Activated CD4-positive, alpha-beta T cell treated with anti-CD3 and anti-CD28 coated beads, Interleukin-2, Interleukin-4, amounts not matched to agents 100 ng/mL and 50 ng/mL, durations not matched to agents 16 hours and 8 hours (primary cell): ENCODE data around the gene LIPK.
A peak's percentile ranks its signal among the peaks of the same experiment; 100 is the strongest.
"Not testable (repeated sequence)": the region's sequence is repeated elsewhere in the genome, so short reads cannot be mapped to it uniquely, and the experiment has no call there.

ENCODE experiments used
- DNase-seq: peaks from one replicate; pipeline ENCODE4 v3.0.0-alpha.2; 2020; ENCODE audit warnings: low spot score

The LIPK gene, protein sequence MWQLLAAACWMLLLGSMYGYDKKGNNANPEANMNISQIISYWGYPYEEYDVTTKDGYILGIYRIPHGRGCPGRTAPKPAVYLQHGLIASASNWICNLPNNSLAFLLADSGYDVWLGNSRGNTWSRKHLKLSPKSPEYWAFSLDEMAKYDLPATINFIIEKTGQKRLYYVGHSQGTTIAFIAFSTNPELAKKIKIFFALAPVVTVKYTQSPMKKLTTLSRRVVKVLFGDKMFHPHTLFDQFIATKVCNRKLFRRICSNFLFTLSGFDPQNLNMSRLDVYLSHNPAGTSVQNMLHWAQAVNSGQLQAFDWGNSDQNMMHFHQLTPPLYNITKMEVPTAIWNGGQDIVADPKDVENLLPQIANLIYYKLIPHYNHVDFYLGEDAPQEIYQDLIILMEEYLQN

DNA sequence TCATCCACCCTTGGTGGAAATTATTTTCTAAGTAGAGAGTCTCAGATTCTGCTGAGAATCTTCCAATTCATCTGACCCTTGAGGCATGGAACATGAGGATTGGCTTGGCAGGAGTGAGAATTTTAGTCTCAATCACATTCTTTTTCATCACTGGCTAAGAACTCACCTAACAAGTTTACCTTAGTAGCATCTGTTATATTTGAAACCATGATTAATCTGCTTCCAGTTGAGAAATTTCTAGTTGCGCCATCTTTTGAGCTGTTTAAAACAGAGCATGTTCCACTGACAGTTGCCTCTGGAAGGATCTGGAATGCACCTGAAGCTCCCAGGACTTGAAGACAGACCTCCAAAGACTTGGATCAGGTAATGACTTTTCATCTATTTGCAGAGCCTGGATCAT is at the start of gene LIPK:
Gene LIPK, plus strand, starts transcription at position 292 of the 400 bp plus-strand sequence. CDS start 18,295 bp downstream, outside the sequence.
- no peak for DNase-seq

DNA sequence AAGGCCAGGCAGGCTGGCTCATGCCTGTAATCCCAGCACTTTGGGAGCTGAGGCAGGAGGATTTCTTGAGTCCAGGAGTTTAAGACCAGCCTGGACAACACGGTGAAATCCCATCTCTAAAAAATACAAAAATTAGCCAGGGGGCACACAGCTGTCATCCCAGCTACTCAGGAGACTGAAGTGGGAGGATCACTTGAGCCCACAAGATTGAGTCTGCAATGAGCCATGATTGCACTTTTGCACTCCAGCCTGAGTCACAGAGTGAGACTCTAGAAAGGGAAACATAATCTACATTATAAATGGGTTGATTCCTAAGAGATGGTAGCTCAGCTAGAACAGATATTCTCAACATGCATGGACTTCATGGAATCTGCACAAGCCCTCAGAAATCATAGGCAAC is 48.1 kb upstream of the LIPK start:
- DNase-seq = no peak

DNA sequence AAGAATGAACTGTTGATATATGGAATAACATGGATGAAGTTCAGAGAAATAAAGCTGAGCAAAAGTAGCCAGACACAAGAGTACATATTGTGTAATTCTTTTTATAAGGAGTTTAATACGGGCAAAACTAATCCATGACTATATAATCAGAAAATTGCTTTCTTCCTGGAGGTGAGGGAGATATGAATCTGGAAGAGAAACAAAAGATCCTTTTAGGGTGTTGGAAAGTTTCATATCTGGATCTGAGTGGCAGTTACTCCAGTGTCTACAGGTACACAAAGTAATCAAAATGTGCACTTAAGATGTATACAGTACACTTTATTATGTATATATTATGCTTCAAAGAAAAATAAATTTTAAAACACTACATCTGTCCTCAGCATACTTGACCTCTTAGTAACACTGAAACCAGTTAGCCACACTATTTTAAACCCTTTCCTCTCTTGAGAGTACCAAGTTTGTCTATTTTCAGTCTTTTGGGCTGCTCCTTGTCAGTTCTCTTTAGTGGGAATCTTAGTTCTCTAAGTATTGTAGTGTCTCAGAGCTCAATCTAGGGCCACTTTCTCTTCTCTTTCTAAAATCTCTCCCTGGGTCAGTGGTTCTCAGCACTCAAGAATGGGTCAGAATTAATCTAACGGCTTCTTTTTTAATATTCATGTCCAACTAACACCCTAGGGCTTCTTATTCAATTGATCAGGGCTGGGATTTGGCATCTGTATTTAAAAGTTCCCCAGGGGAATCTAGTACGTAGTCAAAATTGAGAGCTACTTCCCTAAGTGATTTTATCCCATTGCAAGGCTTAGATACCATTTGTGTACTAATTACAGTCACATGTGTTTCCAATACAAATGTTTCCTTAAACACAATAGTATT is 46.1 kb upstream of the LIPK start:
- DNase-seq = no peak

DNA sequence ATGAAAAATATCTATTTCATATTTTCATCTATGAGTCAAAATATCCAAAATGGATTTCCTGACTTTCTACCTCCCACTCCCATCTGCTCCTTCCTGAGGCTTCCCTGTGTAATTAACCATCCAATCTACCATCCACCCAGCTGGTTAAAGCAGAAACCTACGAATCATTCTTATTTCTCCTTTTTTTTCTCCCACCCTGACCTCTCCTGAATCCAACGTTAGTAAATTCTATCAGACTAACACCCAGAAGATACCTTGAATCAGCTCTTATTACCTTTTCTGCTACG is 45.5 kb upstream of the LIPK start:
- no peak for DNase-seq

DNA sequence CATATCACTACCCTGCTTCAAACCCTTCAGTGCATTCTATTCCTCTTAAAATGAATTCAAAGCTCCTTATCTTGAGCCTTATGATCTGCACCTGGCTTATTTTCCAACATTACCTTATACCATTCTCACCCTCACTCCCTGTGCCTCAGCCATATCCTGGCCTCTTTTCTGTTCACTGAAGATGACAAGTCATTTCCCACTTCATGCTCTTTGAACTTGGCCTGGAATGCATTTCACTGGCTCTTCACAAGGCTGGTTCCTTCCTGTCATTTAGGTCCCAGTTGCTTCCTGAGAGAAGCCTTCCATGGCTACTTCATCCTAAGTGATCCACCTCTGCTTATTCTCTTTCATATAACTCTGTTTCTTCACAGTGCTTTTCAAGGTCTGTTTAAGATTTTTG is 45.0 kb upstream of the LIPK start:
- no peak for DNase-seq

DNA sequence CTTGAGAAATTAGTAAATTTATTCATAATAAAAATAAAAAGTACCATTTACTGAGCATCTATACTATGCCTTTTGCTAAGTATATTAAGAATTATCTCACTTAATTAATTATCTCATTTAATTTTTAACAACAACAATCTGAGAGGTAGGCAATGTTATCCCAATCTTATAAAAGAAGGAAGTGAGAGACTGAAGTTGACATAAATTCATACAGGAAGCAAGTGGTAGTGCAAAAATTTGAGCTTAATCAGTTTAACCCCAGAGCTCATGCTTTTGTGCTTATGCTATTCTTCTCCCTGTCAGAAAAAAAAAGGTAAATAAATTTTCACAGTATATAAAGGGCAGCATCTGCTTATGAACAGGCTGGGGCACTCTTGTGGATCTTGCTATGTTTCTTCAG is 44.5 kb upstream of the LIPK start:
- no peak for DNase-seq

DNA sequence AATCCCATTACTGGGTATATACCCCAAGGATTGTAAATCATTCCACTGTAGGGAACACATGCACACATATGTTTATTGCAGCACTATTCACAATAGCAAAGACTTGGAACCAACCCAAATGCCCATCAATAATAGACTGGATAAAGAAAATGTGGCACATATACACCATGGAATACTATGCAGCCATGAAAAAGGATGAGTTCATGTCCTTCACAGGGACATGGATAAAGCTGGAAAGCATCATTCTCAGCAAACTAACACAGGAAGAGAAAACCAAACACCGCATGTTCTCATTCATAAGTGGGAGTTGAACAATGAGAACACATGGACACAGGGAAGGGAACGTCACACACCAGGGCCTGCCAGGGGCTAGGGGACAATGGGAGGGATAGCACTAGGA is 42.9 kb upstream of the LIPK start:
- DNase-seq = not testable (repeated sequence)

DNA sequence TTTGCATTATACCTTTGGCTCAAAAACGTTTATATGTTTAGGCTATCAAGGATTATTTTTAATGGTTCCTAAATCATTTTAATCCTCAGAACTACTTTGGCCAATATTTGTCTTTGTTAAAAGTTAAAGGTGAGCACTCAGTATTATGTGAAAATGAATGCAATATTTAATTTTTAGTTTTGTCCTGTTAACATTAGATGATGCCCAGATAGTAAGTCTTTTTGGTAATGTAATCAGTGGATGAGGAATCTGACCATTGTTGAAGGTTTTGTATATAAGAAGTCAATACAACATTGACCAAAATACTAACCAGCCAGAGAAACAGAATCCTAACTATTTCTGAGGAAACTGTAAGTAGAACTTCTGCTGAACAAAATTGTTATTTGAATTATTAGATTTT is 41.9 kb upstream of the LIPK start, which contains the start of gene LIPF:
Gene LIPF, plus strand, starts transcription at position 301 of the 400 bp plus-strand sequence. CDS start 2,856 bp downstream, outside the sequence.
- DNase-seq = no peak

DNA sequence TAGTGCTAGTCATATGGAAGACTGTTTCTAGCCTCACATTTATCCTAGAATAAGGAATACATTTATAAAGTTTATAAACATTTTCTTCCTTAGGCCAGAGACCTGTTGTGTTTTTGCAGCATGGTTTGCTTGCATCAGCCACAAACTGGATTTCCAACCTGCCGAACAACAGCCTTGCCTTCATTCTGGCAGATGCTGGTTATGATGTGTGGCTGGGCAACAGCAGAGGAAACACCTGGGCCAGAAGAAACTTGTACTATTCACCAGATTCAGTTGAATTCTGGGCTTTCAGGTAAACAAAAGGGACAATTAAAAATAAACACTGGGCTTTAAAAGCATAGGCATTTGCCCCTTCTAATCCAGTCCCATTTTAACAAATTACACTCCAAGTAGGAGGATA is 37.6 kb upstream of the LIPK start:
- no peak for DNase-seq

DNA sequence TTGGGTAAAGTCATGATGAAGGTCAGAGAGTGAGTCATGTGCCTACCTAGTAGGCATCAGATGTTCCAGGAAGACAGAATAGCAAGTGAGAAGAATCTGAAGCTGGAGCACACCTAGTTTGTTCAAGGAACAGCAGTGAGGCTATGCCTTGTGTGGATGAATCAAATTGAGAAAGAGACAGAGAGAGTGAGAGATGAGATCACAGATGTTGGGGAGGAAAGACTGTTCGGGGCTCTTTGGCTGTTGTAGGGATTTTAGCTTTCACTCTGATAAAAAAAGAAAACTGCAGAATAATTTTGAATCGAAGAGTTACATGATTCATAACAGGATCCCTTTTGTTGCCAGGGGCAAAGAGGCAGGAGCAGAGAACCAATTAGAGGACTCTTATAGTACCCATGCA is 35.6 kb upstream of the LIPK start:
- DNase-seq = peak; percentile 83

DNA sequence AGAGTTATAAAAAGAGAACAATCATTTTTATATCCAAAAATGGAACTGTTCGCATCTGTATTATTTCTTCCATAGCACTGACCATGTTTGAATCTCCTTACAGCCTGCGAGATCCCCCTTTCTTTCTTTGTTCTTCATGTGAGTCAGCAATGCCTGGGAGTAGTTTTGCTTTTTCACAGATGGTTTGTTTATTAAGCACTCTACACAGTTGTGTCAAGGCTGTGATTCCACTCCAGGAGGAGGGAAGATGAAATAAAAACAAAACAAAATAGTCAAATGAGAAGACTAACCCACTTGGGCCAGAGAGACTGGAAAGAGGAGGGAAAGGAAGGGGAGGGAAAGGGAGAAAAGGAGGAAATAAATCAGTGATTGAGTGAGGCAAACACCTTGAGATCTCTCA is 34.0 kb upstream of the LIPK start:
- no peak for DNase-seq

DNA sequence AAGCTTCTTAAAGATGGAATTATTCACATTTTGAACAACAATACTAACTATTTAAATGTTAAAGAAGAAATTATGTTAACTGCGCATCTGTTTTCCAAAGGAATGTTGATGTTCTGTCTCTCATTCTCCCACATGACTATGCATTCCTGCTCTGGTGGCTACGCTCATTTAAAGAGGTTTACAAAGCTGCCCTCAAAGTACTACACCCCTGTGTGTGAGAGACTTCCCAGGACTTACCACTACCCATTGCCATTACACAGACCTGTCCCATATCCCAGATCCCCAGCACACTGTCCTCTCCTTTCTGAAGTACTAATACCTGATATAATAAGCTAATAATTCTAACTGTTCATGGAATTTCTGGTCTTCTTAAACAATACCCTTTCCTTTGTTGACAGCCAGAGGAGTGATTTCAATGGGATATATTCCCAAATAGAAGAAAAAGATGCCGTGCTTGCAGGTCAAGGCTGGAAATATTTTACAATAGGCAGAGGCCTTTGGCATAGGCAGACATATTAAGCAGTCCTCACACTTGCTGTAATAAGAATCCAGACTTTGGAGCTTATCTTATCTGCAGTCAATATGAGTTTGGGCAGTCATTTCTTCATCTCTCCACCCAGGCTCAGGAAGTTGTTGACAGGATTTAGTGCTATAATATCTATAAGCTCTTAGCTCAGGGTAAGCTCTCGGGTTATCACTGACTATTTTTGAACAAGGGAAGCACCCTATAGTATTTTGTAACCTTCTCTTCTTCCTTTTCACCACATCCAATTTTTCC is 29.6 kb upstream of the LIPK start:
- no peak for DNase-seq

DNA sequence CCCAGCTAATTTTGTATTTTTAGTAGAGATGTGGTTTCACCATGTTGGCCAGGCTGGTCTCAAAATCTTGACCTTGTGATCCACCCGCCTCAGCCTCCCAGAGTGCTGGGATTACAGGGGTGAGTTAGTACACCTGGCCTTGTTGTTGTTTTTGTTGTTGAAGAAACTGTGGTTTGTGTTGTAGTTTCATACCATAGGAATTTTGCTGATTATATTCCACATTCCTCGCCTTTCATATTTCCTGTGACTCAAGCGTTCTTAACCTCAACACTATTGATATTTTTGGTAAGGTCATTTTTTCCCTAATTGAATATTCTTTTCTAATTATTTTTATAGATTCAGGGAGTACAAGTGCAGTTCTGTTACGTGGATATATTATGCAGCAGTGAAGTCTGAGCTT is 25.1 kb upstream of the LIPK start:
- DNase-seq = no peak

DNA sequence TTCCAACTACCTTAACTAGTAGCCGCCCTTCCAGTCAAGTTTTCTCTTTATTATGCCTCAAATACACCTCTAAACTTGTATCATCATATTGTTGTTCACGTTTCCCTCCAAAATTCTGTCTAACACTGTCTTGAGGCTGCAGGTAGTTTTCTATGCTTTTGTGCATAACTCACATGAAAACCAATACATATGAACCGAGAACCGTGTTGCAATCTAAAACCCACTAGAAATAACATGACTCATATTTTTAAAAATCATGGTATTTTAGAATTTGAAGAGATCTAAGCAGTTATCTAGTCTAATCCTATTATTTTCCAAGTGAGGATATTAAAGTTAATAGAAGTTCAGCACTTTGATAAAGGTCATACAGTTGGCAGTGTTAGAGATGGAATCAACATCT is 23.6 kb upstream of the LIPK start:
- no peak for DNase-seq

DNA sequence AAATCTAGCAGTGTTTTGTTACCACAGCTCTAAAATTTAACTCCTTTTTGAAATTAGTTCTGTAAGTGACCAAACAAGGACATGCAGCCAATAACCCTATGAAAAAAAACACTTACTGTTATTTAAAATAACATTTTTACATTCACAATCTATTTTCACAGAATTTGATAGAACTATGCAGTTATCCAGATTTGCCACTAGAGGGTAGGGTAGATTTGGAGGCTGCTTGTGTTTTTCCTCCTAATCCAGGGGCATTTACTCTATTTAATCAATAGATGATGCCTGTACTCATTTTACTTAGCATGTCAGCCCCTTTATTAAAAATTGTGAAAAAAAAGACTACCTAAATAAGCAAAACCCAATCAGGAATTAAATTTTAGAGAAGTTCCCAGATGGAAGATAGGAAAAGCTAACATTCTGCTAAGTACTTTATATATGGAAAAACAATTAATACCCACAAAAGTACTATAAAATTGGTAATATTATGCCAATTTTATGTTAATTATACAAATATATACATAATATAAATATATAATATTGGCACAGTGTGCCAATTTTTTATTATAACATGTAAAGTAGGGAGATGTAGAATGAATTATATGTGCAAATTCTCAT is 18.1 kb upstream of the LIPK start:
- peak; percentile 28 for DNase-seq

DNA sequence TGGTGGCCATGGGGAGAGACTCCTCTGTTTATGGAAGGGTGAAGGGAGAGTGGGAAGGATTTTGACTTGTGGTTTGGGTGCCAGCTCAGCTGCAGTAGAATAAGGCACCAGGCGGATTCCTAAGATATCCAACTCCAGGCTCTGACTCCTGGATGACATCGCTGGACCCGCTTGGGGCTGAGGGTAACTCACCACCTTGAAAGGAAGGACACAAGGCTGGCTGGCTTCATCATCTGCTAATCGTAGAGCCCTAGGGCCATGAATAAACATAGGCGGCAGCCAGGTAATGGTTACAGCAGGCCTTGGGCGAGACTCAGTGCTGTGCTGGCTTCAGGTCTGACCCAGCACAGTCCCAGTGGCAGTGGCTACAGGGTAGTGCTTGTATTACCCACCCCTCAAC is 16.7 kb upstream of the LIPK start:
- DNase-seq = no peak

DNA sequence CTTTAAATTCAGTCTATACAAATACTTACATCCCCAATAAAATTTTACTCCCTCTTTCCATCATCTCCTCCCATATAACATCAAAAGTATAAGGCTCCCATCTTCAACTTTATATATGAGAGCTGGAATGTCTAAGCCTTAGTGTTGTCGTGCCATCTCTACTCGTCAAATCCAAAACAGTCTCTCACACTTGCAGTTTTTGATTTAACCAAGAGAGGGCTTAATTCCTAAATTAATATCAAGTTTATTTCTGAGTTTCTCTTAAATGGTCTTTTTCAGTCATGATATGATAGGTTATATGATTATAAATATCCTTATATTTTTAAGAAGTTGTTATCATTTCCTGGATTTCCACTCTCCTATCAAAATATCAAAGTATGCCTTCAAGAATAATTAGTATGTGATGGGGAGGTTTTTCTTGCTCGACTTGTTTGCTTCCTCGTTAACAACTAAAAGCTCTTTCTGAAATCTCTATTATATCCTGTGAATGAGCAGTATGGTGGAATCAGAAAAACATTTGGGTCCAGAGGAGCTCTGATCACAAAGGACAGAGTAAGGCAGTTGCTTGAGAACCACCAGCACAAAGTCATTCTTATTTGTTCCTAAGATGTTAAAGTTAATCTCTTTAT is 12.5 kb upstream of the LIPK start:
- DNase-seq = no peak

DNA sequence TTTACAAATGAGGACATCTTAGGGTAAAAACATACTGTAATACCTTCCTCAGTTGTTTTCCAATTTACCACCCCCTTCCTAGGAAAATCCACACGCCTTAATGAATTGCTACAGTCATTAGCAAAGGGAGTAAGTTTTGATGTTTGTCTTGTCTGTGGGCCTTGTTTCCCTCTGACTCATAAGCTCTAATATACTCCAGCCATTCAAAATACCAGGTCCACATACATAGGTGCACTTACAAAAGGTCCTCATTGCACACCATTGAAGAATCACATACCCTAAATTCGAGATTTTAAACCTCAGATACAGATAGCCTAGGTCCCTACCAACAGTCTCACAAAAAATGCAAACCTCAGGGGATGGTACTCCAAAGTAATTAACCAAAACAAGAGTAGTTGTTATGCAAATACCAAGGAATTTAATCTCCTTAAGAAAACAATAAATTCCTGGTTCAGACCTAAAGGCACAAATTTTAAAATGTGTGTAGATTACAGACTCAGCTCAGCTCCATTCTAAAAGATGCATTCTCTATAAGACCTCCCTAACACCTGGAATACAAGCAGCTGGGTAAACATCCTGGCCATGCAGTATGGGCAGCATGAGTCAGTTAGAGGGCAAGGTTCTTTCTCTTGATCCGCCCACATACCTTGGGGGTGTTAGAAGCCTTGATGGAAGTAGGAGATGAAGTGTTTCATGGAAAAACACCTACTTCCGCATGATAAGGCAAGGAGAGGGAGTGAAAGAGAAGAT is 3.0 kb upstream of the LIPK start:
- DNase-seq = no peak

DNA sequence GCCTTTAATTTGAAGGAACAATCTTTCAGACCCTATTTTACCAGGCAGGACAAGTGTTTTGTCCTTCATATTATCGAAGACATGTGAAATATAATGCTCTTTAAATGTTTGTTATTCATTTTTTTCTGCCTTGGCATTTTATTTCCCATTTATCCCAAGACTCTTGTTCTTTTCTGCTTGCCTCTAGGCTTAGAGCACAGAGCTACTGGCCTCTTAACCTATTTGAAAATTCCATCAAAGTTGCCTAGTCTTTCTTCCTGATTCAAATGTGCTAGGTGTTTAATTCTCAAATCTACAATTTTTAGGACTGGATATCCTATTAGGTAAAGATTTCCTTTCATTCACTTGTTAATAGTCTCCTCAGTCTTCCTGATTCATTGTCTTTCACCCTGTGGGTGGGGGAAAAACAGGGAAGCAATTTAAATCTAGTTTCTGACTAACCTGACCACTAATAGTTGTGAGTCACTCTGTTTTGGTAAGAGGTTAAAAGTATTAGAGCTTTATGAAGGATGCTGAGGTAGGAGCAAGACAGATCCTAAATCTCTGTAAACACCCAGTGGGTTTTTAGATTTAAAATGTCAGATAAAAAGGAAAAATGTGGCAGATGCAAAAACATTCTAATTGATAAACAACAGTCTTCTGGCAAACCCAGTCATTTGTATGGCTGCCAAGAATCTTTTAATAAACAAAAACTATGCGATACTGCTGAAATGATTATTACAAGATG is 1.5 kb downstream of the LIPK start:
- no peak for DNase-seq

DNA sequence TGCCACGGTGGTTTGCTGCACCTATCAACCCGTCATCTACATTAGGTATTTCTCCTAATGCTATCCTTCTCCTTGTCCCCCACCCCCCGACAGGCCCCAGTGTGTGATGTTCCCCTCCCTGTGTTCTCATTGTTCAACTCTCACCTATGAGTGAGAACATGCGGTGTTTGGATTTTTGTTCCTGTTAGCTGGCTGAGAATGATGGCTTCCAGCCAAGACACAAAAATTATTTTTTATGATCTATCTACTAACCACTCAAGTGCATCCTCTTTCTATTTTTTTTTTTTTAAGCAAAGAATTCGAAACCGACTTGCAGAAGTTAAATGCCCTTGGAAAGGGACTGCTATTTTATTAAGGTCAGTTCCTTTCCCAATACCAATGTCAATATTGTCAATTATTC is 3.3 kb downstream of the LIPK start:
- not testable (repeated sequence) for DNase-seq
